H1 (cell line): ENCODE data around the gene FGL2. TPM values are rescaled to one million over a fixed set of nuclear protein-coding genes. Genes with fewer than 3 reads are reported as not detected.

ENCODE experiments used
- CTCF ChIA-PET: fragments of 300-600 bp; sonication (Branson Sonifier 250); formaldehyde crosslinking; loops from one replicate; lab custom pipeline; 2021; ENCODE audit not compliant: partially characterized antibody; lab: Charles Lee
- POLR2A ChIA-PET: fragments of 300-600 bp; sonication (Branson Sonifier 250); formaldehyde crosslinking; loops from one replicate; lab custom pipeline; 2021; ENCODE audit warnings: inconsistent platforms; ENCODE audit not compliant: partially characterized antibody; lab: Charles Lee
- DNase-seq, 2 experiments: peaks; one replicate each; pipeline versions ENCODE4 v3.0.0 to v3.0.0-alpha.2; 2010 to 2022; ENCODE audit warnings: low spot score in 2 of 2, low read depth in 1 of 2, mixed read lengths in 1 of 2
- FAIRE-seq: peaks from 2 replicates; lab custom pipeline; 2011; peaks lifted over from hg19 to GRCh38; lab: Jason Lieb, UNC
- H2AFZ ChIP-seq: 2 replicates; pipeline ENCODE4 v1.8.1; 2012; ENCODE audit warnings: low read length, inconsistent platforms
- H2AK5ac ChIP-seq: 2 replicates; pipeline ENCODE4 v1.6.1; 2013; ENCODE audit warnings: low read depth, low read length
- H2BK120ac ChIP-seq: replicated peaks from 2 replicates; pipeline ENCODE3; 2013; ENCODE audit warnings: low read depth, low read length, inconsistent platforms
- H2BK12ac ChIP-seq: 2 replicates; pipeline ENCODE4 v1.6.1; 2013; ENCODE audit warnings: low read depth, low read length
- H2BK15ac ChIP-seq: 2 replicates; pipeline ENCODE4 v1.6.1; 2013; ENCODE audit warnings: low read length
- H2BK20ac ChIP-seq: 2 replicates; pipeline ENCODE4 v1.6.1; 2013; ENCODE audit warnings: low read length
- H2BK5ac ChIP-seq: 2 replicates; pipeline ENCODE4 v1.6.1; 2013; ENCODE audit warnings: low read depth, low read length
- H3K14ac ChIP-seq: 2 replicates; pipeline ENCODE4 v1.6.1; 2013; ENCODE audit warnings: inconsistent platforms; ENCODE audit not compliant: insufficient read length
- H3K18ac ChIP-seq: 2 replicates; pipeline ENCODE4 v1.6.1; 2013; ENCODE audit warnings: low read length; ENCODE audit errors: extremely low read depth
- H3K23ac ChIP-seq: 2 replicates; pipeline ENCODE4 v1.6.1; 2013; ENCODE audit warnings: inconsistent platforms; ENCODE audit not compliant: insufficient read length
- H3K23me2 ChIP-seq: 2 replicates; pipeline ENCODE4 v1.6.1; 2013; ENCODE audit warnings: low read depth, low read length
- H3K27ac ChIP-seq: 2 replicates; pipeline ENCODE4 v1.6.1; 2011; ENCODE audit warnings: low read depth, low read length, inconsistent platforms
- H3K27me3 ChIP-seq, 4 experiments: replicated peaks in 1 of 4; 1 replicate in 1 of 4; 2 replicates in 3 of 4; pipeline versions ENCODE4 v1.6.1 to v1.8.1; 2011 to 2013; ENCODE audit warnings: low read length in 3 of 4, mild to moderate bottlenecking in 3 of 4, inconsistent platforms in 2 of 4, mixed read lengths in 2 of 4, moderate library complexity in 1 of 4; ENCODE audit not compliant: control insufficient read depth in 3 of 4, insufficient read depth in 3 of 4; ENCODE audit errors: extremely low read depth in 1 of 4
- H3K36me3 ChIP-seq, 4 experiments: 2 replicates each; pipeline versions ENCODE4 v1.6.1 to v1.8.1; 2011 to 2013; ENCODE audit warnings: mild to moderate bottlenecking in 4 of 4, low read length in 3 of 4, moderate library complexity in 2 of 4, control low read depth in 1 of 4, inconsistent platforms in 1 of 4; ENCODE audit not compliant: insufficient read depth in 4 of 4, control insufficient read depth in 2 of 4
- H3K4ac ChIP-seq: replicated peaks from 2 replicates; pipeline ENCODE3; 2013; ENCODE audit warnings: low read length, low read depth, mixed read lengths, inconsistent platforms; ENCODE audit not compliant: insufficient read length
- H3K4me1 ChIP-seq, 4 experiments: replicated peaks in 1 of 4; 1 replicate in 1 of 4; 2 replicates in 3 of 4; pipeline versions ENCODE4 v1.6.1 to v1.8.1; 2011 to 2013; ENCODE audit warnings: low read length in 3 of 4, inconsistent platforms in 2 of 4, mixed read lengths in 1 of 4; ENCODE audit not compliant: insufficient read depth in 4 of 4, control insufficient read depth in 3 of 4
- H3K4me2 ChIP-seq, 2 experiments: 2 replicates each; pipeline versions ENCODE4 v1.6.1 to v1.8.1; 2011 to 2013; ENCODE audit warnings: low read depth in 2 of 2, low read length in 2 of 2, control low read depth in 1 of 2, inconsistent platforms in 1 of 2, mild to moderate bottlenecking in 1 of 2; ENCODE audit not compliant: insufficient read depth in 1 of 2
- H3K4me3 ChIP-seq, 4 experiments: fragments of 200-600, 300-600 bp in 1 of 4; sonication (generic), shearing (Covaris generic), sonication (Bioruptor Twin) in 1 of 4; 2 replicates each; pipeline versions ENCODE4 v1.5.1 to v1.8.1; 2011 to 2016; ENCODE audit warnings: low read length in 4 of 4, low read depth in 3 of 4, control low read depth in 2 of 4, inconsistent platforms in 2 of 4, mild to moderate bottlenecking in 2 of 4, mixed read lengths in 1 of 4, moderate library complexity in 1 of 4; ENCODE audit not compliant: insufficient read depth in 2 of 4; ENCODE audit errors: extremely low read depth in 1 of 4
- H3K56ac ChIP-seq: replicated peaks from 2 replicates; pipeline ENCODE3; 2013; ENCODE audit warnings: low read depth, mild to moderate bottlenecking, mixed read lengths, low read length, inconsistent platforms; ENCODE audit not compliant: insufficient read length
- H3K79me1 ChIP-seq: 2 replicates; pipeline ENCODE4 v1.6.1; 2013; ENCODE audit warnings: low read depth, low read length, control low read depth
- H3K79me2 ChIP-seq, 2 experiments: 2 replicates each; pipeline versions ENCODE4 v1.6.1 to v1.8.1; 2012 to 2013; ENCODE audit warnings: low read length in 2 of 2, mild to moderate bottlenecking in 2 of 2, inconsistent platforms in 1 of 2; ENCODE audit not compliant: insufficient read depth in 2 of 2, control insufficient read depth in 1 of 2
- H3K9ac ChIP-seq, 4 experiments: replicated peaks in 1 of 4; 1 replicate in 1 of 4; 2 replicates in 3 of 4; pipeline versions ENCODE4 v1.6.1 to v1.8.1; 2011 to 2013; ENCODE audit warnings: low read depth in 3 of 4, low read length in 3 of 4, control low read depth in 2 of 4, mild to moderate bottlenecking in 2 of 4, moderate library complexity in 2 of 4, inconsistent platforms in 1 of 4; ENCODE audit errors: extremely low read depth in 1 of 4
- H3K9me3 ChIP-seq, 2 experiments: 2 replicates each; pipeline versions ENCODE4 v1.6.1 to v1.8.1; 2012 to 2013; ENCODE audit warnings: mild to moderate bottlenecking in 2 of 2, moderate library complexity in 2 of 2, control low read depth in 1 of 2, inconsistent platforms in 1 of 2, low read depth in 1 of 2, low read length in 1 of 2, mixed read lengths in 1 of 2; ENCODE audit not compliant: insufficient read depth in 2 of 2
- H4K20me1 ChIP-seq, 2 experiments: replicated peaks in 1 of 2; 2 replicates each; pipeline versions ENCODE3 to v1.8.1; 2011 to 2013; ENCODE audit warnings: inconsistent platforms in 2 of 2, low read length in 2 of 2, mild to moderate bottlenecking in 1 of 2; ENCODE audit not compliant: insufficient read depth in 2 of 2, control insufficient read depth in 1 of 2
- H4K5ac ChIP-seq: 2 replicates; pipeline ENCODE4 v1.6.1; 2013; ENCODE audit warnings: low read length, low read depth, mixed read lengths, inconsistent platforms; ENCODE audit not compliant: insufficient read length
- H4K8ac ChIP-seq: 2 replicates; pipeline ENCODE4 v1.8.0; 2013; ENCODE audit warnings: mild to moderate bottlenecking, moderate library complexity, low read length, inconsistent platforms; ENCODE audit not compliant: insufficient read depth; ENCODE audit errors: extremely low read depth
- H4K91ac ChIP-seq: replicated peaks from 2 replicates; pipeline ENCODE3; 2013; ENCODE audit warnings: low read length, mixed read lengths, inconsistent platforms; ENCODE audit not compliant: insufficient read length
- BACH1 ChIP-seq: IDR thresholded peaks from 2 replicates; pipeline ENCODE4 v1.6.1; 2012; ENCODE audit warnings: low read length, improper control_type of control experiment
- GABPA ChIP-seq: IDR thresholded peaks from 2 replicates; pipeline ENCODE4 v1.6.1; 2011; ENCODE audit warnings: mild to moderate bottlenecking, low read length, moderate library complexity, borderline replicate concordance; ENCODE audit not compliant: insufficient read depth
- JUN ChIP-seq: IDR thresholded peaks from 2 replicates; pipeline ENCODE4 v1.6.1; 2011; ENCODE audit warnings: low read depth, mild to moderate bottlenecking, improper control_type of control experiment, low read length
- RAD21 ChIP-seq, 2 experiments: IDR thresholded peaks in 1 of 2; conservative IDR thresholded peaks in 1 of 2; 2 replicates each; pipeline ENCODE4 v1.6.1; 2011; ENCODE audit warnings: low read depth in 2 of 2, low read length in 2 of 2, improper control_type of control experiment in 1 of 2, inconsistent platforms in 1 of 2, mild to moderate bottlenecking in 1 of 2, moderate library complexity in 1 of 2
- polyA plus RNA-seq, 7 experiments: library from polyadenylated mRNA; depleted of rRNA in 3 of 7; stranded (reverse) in 5 of 7; unstranded in 2 of 7; fragments of >200 nt in 5 of 7; fragments of 200-250 nt in 2 of 7; gene quantifications; 1 replicate in 5 of 7; 2 replicates in 1 of 7; 4 replicates in 1 of 7; pipeline versions ENCODE4 v1.2.1 to v1.2.3, GENCODE V29; 2011 to 2013; ENCODE audit warnings: missing spikeins in 2 of 7, mixed read lengths in 2 of 7
- total RNA-seq: library from RNA; stranded (reverse); fragmentation: NEBNext Ultra II Directional; extraction: Animal tissue kit (Norgen Biotek cat#: 25700); gene quantifications from 2 replicates; pipeline ENCODE4 v1.2.1, GENCODE V29; 2021
- TF ChIP-seq, protein P1 (sequence below): IDR thresholded peaks from 2 replicates; pipeline ENCODE4 v1.6.1; 2011; ENCODE audit warnings: low read length, improper control_type of control experiment

Gene FGL2
- total and polyA plus RNA-seq, 2 of the 8 experiments (the other 6 are each of a cell fraction or from before 2014, with no cell fraction given) = not detected

DNA sequence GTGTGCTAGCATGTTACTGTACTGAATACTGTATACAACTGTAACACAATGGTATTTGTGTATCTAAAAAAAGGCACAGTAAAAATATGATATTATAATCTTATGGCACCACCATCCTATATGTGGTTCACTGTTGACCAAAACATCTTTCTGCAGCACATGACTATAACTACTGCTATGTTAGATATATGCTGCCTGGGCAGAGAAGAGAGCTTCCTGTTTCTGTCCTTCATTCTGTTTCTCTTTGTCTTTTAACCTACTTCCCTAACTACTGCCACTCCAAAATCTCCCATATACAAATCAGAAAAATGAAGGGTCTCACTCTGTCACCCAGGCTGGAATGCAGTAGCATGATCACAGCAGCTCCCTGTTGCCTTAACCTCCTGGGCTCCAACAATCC is 8.8 kb upstream of the FGL2 start:
- Histone ChIP-seq H3K4me3 (no peak overlapping the region), H3K18ac (no peak overlapping the region), H3K79me1 (no peaks in the 10 kb centered on the region), H3K9ac (no peak overlapping the region), H3K27ac (no peak overlapping the region), H3K56ac (no peak overlapping the region), H3K4me1 (no peaks in the 10 kb centered on the region), H3K36me3 (0 out of 8 replicates have a peak, but pooled peaks cover 0 to 4% (median 0%) of the 10 kb centered on the region in 4 experiments), H4K8ac (no peak overlapping the region), H2BK20ac (no peak overlapping the region), H3K27me3 (no peaks in the 10 kb centered on the region), H3K4me2 (no peak overlapping the region), H3K9me3 (peaks cover 16 to 18% of the 10 kb centered on the region in 2 experiments), H2BK12ac (no peak overlapping the region), H2AK5ac (no peak overlapping the region), H4K5ac (no peak overlapping the region), H4K91ac (no peak overlapping the region), H2BK5ac (no peak overlapping the region), H3K4ac (no peak overlapping the region), H4K20me1 (no peaks in the 10 kb centered on the region), H2AFZ (no peak overlapping the region), H2BK15ac (no peak overlapping the region), H3K79me2 (no peaks in the 10 kb centered on the region), H2BK120ac (no peak overlapping the region), H3K23me2 (no peaks in the 10 kb centered on the region), H3K14ac (no peak overlapping the region), H3K23ac (no peak overlapping the region)
- TF ChIP-seq, protein P1, sequence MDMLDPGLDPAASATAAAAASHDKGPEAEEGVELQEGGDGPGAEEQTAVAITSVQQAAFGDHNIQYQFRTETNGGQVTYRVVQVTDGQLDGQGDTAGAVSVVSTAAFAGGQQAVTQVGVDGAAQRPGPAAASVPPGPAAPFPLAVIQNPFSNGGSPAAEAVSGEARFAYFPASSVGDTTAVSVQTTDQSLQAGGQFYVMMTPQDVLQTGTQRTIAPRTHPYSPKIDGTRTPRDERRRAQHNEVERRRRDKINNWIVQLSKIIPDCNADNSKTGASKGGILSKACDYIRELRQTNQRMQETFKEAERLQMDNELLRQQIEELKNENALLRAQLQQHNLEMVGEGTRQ = no peak
- TF ChIP-seq GABPA (no peak), JUN (no peak), BACH1 (no peak), RAD21 (IDR thresholded peaks at IDR 0.05 in 1 of 2, conservative IDR thresholded peaks at IDR 0.05 in 1 of 2; ENCODE audit: low read depth in 2 of 2, low read length in 2 of 2) (no peak)
- ChIA-PET POLR2A (no interaction called here), CTCF (interaction anchor here (1.6 kb wide), 1 partner anchor 38 kb away, joined by 4 read pairs; no protein-coding TSS in a partner anchor)
- no peak for FAIRE-seq
- DNase-seq = no peak
